ENCODE data around the gene POLA1. TPM values are rescaled to one million over a fixed set of nuclear protein-coding genes. Genes with fewer than 3 reads are reported as not detected.
A peak's percentile ranks its signal among the peaks of the same experiment; 100 is the strongest.

POLA1 gene
- total and polyA plus RNA-seq, 2 experiments from 2014 or later: 19.4 to 22.9 TPM

DNA sequence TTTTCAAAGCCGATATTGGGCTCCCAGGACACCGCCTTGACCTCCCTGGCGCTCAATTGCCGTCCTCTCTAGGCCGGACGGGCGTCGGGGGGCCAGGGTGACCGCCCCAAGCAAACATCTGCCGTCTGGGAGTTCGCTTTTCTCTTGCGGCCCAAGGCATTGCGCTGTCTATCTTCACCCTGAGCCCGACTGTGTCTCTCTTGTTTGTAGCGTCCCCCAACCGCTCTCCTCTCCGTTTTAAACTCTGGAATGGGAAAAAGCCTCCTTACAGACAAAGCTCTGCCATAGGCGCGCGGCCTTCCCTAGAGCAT lies 322.6 kb downstream of the POLA1 start:
- no peak overlapping the region for H3K4me3 ChIP-seq
- H3K27me3 ChIP-seq: peaks cover 99% of the 10 kb centered on the region
- no peak for DNase-seq (ENCODE audit: low read depth in 1 of 2, low spot score in 1 of 2)
- H3K27ac ChIP-seq: no peak overlapping the region
- TF ChIP-seq, protein P1, sequence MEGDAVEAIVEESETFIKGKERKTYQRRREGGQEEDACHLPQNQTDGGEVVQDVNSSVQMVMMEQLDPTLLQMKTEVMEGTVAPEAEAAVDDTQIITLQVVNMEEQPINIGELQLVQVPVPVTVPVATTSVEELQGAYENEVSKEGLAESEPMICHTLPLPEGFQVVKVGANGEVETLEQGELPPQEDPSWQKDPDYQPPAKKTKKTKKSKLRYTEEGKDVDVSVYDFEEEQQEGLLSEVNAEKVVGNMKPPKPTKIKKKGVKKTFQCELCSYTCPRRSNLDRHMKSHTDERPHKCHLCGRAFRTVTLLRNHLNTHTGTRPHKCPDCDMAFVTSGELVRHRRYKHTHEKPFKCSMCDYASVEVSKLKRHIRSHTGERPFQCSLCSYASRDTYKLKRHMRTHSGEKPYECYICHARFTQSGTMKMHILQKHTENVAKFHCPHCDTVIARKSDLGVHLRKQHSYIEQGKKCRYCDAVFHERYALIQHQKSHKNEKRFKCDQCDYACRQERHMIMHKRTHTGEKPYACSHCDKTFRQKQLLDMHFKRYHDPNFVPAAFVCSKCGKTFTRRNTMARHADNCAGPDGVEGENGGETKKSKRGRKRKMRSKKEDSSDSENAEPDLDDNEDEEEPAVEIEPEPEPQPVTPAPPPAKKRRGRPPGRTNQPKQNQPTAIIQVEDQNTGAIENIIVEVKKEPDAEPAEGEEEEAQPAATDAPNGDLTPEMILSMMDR (IDR thresholded peaks at IDR 0.05; ENCODE audit: low read depth, low read length): no peak
- H3K9me3 ChIP-seq (ENCODE audit: low read depth): no peaks in the 10 kb centered on the region
- H3K4me1 ChIP-seq (ENCODE audit: low read depth): peaks cover 14% of the 10 kb centered on the region
- no peaks in the 10 kb centered on the region for H3K36me3 ChIP-seq

DNA sequence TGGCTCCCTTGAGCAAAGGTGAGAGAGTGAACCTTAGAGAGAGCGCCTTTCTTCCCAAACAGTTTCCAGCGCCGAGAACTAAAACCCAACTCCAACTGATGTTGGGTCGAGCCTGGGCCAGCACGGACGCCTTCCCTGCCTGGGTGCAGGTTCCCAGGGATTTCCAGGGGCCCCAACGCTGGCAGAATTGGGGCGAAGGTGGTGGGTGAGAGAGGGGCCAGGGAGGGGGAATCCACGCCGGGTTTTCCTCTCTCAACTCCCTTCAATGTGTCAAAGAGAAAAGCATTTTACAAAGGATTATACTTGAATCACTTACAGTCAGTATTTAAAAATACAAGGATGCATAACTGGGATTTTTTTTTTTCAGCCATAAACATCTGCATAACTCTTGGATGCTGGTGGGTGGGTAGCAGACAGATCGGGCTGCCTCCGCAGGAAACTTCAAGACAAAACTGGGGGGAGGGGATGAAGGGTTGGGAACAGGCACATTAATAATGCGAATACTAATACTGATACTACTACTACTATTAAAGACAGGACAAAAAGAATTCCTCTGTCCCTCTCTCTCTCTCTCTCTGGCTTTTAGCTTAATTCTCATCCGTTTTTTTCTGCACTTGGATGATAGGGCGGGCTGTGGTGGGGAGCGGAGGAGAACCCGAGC lies 323.4 kb downstream of the POLA1 start:
- Histone ChIP-seq H3K27me3 (peaks cover 99% of the 10 kb centered on the region), H3K36me3 (no peaks in the 10 kb centered on the region), H3K4me1 (ENCODE audit: low read depth) (peaks cover 13% of the 10 kb centered on the region), H3K27ac (no peak overlapping the region), H3K9me3 (ENCODE audit: low read depth) (no peaks in the 10 kb centered on the region), H3K4me3 (no peak overlapping the region)
- no peak for DNase-seq (ENCODE audit: low read depth in 1 of 2, low spot score in 1 of 2)
- TF ChIP-seq, protein P1 (IDR thresholded peaks at IDR 0.05; ENCODE audit: low read depth, low read length): no peak

DNA sequence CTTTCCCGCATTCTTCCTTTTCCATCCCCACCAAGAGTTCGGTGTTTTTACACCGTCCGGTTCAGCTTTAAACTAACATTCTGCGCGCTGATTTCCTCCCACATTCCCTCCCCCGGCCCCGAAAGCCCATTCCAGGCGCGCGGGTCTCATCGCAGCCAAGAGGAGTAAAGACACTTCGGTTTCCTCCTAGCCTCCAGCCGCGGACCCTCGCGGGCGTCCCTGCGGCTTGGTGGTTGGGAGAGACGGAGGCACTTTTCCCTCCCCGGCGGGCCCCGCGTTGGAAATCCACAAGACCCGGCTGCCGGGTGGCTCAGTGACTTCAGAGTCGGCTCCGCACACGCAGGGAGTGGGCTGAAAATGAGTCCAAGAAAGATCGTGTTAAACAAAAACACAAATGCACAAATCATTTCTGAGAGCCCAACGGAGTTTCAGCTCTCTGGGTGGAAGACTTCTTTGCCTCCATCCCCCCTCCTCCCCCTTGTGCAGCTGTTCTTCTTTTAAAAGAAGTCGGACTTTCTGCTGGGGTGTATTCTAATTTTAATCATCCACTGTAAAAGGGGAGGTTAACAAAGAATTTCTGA lies 324.0 kb downstream of the POLA1 start:
- Histone ChIP-seq H3K9me3 (ENCODE audit: low read depth) (no peaks in the 10 kb centered on the region), H3K4me3 (no peak overlapping the region), H3K27me3 (peaks cover 99% of the 10 kb centered on the region), H3K36me3 (no peaks in the 10 kb centered on the region), H3K27ac (no peak overlapping the region), H3K4me1 (ENCODE audit: low read depth) (peaks cover 8% of the 10 kb centered on the region)
- peak in 1 of 2 donors; percentile 58 for DNase-seq (ENCODE audit: low read depth in 1 of 2, low spot score in 1 of 2)
- TF ChIP-seq, protein P1 (IDR thresholded peaks at IDR 0.05; ENCODE audit: low read depth, low read length): no peak

DNA sequence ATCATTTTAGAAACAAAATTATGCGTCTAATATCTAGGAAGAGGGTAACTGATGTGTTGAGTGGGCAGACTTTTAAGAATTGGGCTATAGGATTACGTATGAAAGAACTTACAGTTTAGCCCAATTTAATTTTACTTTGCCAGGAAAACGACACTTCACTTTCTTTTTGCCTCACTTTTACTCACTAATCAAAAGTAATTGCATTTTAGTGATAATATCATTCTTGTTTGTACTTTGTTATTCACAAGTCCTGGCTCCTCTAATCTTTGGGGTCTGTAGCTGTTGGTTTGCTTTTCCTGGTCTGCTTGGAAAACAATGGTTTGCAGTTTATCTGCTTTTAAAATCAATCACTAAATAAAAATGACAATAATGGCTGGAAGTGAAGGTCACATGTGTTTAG lies 325.0 kb downstream of the POLA1 start:
- peaks cover 8% of the 10 kb centered on the region for H3K4me1 ChIP-seq (ENCODE audit: low read depth)
- H3K27ac ChIP-seq: no peak overlapping the region
- no peak for DNase-seq (ENCODE audit: low read depth in 1 of 2, low spot score in 1 of 2)
- H3K36me3 ChIP-seq: no peaks in the 10 kb centered on the region
- H3K9me3 ChIP-seq (ENCODE audit: low read depth): no peaks in the 10 kb centered on the region
- H3K27me3 ChIP-seq: peaks cover 100% of the 10 kb centered on the region
- TF ChIP-seq, protein P1 (IDR thresholded peaks at IDR 0.05; ENCODE audit: low read depth, low read length): no peak
- no peak overlapping the region for H3K4me3 ChIP-seq

DNA sequence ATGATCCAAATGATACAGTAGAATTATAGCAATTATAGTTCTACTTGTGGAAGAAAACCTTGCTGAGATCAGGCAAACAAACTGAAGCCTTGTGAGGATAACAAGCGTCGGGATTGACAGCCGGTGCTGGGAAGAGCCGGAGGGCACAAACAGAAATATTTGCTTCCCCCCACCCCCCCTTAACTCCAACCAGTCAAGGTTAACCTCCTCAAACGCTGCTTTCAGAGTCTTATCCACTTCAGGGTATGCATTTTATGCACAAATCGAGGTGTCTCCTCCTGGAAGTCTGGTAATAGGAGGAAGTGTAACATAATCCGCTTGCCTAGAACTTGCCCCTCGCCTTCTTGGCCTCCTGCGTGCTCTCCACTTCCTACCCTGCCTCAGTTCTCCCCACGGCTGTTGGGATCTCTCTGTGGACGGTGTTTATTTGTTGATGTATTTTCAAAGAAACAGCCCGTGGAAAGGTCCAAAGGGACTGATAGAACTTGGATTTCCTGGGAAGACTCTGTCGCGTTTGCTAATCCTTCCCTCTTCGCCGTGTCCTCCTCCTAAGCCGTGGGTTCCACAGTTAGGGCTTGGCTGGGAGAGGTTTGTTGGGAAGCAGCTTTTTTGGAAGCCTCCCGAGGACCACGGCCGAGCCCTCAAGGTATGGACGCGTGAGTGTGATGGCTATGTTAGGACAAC lies 326.1 kb downstream of the POLA1 start:
- Histone ChIP-seq H3K36me3 (no peaks in the 10 kb centered on the region), H3K4me1 (ENCODE audit: low read depth) (peaks cover 8% of the 10 kb centered on the region), H3K27ac (no peak overlapping the region), H3K9me3 (ENCODE audit: low read depth) (no peaks in the 10 kb centered on the region), H3K4me3 (peak overlapping the region; percentile 22), H3K27me3 (peaks cover 100% of the 10 kb centered on the region)
- TF ChIP-seq, protein P1 (IDR thresholded peaks at IDR 0.05; ENCODE audit: low read depth, low read length): no peak
- no peak for DNase-seq (ENCODE audit: low read depth in 1 of 2, low spot score in 1 of 2)

Measured in cardiac muscle cell (in vitro differentiated cells and primary cell).